Kidney capillary endothelial cell (primary cell): ENCODE results near the gene SNPH.
A peak's percentile ranks its signal among the peaks of the same experiment; 100 is the strongest.

ENCODE experiments used
- DNase-seq: peaks from one replicate; pipeline ENCODE4 v3.0.0-alpha.2; 2018; ENCODE audit warnings: low spot score

The SNPH gene

DNA sequence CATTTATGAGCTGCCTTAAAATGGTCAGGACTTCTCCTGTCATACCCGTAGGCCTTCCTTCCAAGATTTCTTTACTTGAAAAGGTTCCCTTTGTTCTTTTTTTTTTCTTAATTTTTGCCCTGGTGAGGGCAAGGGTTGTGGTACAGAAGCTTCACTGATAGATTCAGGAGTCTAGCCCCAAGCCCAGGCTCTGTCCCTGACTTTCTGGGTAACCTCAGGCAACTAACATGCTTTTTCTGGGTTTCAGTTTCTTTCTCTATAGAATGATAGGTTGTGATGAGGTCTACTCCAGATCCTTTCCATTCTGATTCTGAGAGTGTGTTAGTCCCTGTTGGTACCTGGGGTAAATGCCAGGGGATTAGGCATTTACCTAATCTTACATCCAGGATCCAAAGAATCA is 21.2 kb downstream of the SNPH start:
- DNase-seq = no peak

DNA sequence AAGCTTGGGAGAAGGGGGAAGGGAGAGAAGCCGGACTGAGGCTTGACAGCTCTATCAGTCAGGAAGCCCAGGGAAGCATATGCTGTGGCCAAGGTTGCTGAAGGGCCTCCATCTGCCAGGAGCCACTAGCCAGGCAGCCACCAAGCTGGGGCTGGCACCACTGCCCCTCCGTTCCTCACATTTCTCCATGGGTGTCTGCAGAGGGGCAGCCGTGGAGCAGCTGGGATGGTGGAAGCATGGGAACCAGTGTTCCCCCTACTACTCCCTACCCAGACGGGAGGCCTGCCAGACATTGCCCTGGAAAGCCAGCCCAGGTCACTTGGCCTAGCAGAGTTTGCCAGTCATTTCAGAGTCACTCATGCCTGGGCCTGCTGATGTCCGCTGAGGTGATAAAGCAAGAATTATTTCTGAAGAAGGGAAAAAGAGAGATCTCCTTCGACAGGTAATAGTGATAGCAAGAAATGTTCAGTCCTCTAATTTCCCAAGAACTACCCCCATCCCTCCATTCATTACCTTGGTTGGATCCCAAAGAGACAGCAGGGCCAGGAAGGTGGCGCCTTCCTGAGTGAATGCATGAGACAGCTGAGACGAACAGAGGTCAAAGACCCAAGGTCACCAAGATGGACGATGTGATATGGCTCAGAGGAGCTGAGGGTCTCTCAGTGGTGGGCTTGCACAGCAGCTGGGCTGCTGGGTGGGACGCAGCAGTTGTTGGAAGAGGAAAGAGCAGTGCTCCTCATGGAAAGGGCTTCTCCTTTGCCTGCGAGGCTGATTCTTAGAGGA is 21.9 kb downstream of the SNPH start:
- no peak for DNase-seq

- DNase-seq = peak; percentile 9
Measured at GRCh38 chr20:1291191-1291741, 25.2 kb downstream of the SNPH start.

GRCh38 chr20:1292620-1293019 is 26.5 kb downstream of the SNPH start:
- no peak for DNase-seq

GRCh38 chr20:1293641-1294379 is 27.7 kb downstream of the SNPH start:
- DNase-seq = no peak

DNA sequence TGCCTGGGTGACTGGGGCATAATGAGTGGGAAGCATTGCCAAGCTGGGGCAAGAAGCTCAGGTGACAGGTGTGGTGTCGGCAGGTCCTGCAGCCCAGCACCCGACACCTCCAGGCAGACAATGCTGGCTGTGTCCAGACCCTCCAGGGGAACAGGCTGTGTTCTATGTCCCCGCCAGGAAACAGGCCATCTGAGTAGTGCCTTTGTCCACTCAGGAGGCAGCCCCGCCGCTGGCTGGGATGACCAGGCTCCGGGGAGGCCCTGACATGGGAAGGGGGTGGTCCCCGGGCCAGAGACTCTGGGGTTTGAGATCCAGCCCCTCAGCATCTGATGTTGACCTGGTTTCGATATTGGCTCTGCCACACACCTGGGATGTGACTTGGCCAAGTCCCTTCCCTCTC is 28.4 kb downstream of the SNPH start:
- DNase-seq = no peak

DNA sequence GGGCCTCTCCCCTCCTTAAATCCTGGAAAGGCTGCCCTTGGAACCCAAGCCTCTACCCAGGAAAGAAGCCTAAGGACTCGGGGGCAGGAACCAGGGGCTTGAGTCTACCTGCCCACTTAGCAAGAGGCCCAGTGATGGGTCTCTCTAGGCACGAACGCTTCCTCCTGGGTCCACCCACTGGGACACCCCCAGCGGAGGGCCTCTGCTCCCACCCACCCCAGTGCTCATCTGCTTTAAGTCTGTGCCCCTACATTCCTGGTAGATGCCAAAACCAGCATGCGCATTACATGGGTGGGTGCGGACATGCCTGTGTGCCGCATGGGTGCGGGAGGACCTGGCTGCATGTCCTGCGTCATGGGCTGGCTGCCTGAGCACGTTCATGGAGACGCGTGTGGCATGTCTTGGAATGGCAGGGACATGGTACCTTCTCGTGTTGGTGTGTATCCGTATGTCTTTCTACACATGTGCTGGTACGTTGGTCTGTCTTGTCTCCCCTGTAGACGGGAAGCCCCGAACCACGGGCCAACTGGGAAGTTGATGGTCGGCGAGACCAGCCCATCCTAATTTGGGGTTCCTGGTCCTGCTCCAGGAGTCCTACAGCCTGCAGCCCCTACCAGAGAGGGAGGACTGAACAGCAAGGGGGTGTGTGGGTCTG is 29.3 kb downstream of the SNPH start:
- no peak for DNase-seq

DNA sequence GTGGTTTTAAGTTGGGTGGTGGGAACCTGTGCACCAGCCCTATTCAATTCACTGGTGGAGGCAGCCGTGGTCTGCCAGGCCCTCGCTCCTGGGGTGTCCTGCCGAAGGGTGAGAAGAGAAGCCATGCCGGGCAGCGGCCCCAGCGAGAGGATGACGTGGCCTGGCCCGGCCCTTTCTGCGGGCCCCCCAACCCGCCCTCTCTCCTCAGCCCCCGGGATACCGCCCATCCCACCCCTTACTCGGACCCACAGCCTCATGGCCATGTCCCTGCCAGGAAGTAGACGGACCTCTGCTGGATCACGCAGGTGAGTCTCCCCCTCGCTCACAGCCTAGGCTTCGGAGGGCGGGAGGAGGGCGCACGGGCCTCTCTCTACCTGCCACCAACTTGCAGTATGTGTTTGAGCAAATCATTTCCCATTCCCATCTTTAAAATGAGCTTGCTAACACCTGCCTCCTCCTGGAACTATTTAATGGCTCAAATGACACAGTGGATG is 30.1 kb downstream of the SNPH start:
- DNase-seq = no peak

GRCh38 chr20:1296922-1297321 is 30.8 kb downstream of the SNPH start:
- no peak for DNase-seq

GRCh38 chr20:1297486-1297885 is 31.4 kb downstream of the SNPH start:
- no peak for DNase-seq

- no peak for DNase-seq
Measured at GRCh38 chr20:1298166-1298565, 32.1 kb downstream of the SNPH start.

- no peak for DNase-seq
Measured at GRCh38 chr20:1298888-1299511, 32.9 kb downstream of the SNPH start.

- DNase-seq = no peak
Measured at GRCh38 chr20:1299522-1299921, 33.4 kb downstream of the SNPH start.

GRCh38 chr20:1300083-1300840 is 34.2 kb downstream of the SNPH start:
- DNase-seq = no peak

DNA sequence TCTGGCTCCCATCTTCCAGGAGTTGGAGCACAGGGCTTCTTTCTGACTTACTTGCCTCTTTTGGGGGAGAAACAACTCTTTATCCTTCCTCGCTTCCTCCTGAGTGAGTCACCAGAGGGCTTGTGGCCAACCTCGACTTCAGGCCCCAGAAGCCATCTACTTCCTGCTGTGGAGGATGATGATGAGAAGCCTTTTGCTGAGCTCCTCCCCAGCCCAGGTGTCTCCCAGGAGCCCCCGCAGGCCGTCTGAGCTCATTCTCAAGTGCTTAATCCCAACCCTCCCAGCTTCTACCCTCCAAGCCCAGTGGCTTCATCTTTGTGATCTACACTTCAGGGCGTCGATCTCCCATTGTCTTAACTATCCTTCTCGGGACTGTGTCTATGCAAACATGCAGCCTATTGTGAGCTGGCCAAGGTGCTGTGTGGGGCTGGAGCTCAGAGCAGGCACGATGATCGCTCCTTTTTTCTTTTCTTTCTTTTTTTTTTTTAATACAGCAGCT is 35.0 kb downstream of the SNPH start:
- DNase-seq = peak; percentile 35

DNA sequence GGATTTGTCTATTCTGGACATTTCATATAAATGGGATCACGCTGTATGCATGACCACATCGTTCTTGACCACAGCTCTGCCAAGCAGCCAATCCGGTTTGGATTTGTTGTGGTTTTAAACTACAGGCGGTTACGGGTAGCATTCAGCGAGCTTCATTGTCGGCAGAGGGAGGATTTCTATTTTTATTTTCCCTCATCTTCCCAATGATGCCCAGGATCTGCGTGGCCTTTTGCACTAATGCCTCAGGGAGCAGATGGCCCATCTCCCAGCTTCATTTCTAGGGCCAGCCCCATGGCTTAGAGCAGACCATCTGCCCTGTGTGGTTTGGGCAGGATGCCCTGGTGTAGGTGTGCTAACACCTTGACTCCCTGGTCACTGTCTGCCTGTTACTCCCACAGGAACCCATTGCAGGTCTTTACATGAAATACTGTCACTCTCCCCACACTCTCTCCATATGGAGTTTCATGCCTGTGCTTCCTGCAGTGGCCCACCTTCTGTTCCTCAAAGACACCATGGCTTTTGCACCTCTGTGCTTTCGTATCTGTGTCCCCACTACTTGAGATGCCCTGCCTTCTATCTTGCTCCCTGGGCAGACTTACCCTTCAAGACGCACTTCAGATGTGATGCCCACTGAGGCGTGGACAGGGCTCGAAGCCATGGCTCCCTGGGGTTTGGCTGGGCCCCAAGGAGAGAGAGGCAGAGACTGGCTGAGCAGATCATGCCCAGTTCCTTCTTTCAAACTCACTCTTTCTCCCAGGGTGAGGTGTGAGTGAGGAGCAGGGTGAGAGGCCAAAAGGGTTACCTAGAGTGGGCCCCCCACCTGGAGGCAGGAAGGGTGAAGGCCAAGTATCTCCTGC is 36.8 kb downstream of the SNPH start:
- DNase-seq = no peak

- DNase-seq = no peak
Measured at GRCh38 chr20:1304710-1305515, 38.8 kb downstream of the SNPH start.

- no peak for DNase-seq
Measured at GRCh38 chr20:1305712-1306111, 39.6 kb downstream of the SNPH start.
